ENCODE data around the gene HPS3. TPM values are rescaled to one million over a fixed set of nuclear protein-coding genes. Genes with fewer than 3 reads are reported as not detected.

HPS3 gene
- total RNA-seq, 1 donor: 15.8 TPM

DNA sequence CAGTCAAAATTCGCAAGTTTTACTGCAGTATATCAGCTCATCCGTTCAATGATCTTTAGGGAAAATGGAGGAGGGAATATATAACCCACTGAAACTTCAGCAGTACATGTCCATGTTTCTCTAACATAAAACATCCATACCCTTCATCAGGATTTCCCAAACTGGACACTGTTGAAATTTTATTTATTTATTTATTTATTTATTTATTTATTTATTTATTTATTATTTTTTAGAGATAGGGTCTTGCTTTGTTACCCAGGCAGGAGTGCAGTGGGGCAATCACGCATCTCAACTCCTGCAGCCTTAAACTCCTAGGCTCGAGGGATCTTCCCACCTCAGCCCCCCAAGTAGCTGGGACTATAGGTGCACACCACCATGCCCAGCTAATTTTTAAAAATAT lies 28.3 kb upstream of the HPS3 start:
- Histone ChIP-seq H3K9me3 (ENCODE audit: low read depth, low read length) (no peaks in the 10 kb centered on the region), H3K27me3 (ENCODE audit: insufficient read depth, low read length) (no peaks in the 10 kb centered on the region), H3K4me3 (ENCODE audit: low read length) (no peak overlapping the region), H3K4me1 (ENCODE audit: insufficient read depth, low read length) (no peaks in the 10 kb centered on the region)

DNA sequence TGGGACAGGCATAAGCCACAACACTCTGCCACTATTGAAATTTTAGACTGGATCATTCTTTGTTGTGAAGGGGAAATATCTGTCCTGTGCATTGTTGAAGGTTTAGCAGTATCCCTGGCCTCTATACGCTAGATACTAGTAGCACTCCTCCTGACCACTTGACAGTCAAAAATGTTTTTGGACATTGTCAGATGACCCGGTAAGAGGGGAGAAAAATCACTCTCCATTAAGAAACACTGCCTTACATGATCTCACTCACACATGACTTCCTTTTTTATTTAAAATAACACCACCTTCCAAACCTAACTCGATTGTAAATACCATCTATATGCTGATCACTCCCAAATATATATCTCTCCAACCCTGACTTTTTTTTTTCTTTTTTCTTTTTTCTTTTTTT lies 27.8 kb upstream of the HPS3 start:
- no peaks in the 10 kb centered on the region for H3K27me3 ChIP-seq (ENCODE audit: insufficient read depth, low read length)
- peaks cover under 1% of the 10 kb centered on the region for H3K9me3 ChIP-seq (ENCODE audit: low read depth, low read length)
- no peaks in the 10 kb centered on the region for H3K4me1 ChIP-seq (ENCODE audit: insufficient read depth, low read length)
- H3K4me3 ChIP-seq (ENCODE audit: low read length): no peak overlapping the region

DNA sequence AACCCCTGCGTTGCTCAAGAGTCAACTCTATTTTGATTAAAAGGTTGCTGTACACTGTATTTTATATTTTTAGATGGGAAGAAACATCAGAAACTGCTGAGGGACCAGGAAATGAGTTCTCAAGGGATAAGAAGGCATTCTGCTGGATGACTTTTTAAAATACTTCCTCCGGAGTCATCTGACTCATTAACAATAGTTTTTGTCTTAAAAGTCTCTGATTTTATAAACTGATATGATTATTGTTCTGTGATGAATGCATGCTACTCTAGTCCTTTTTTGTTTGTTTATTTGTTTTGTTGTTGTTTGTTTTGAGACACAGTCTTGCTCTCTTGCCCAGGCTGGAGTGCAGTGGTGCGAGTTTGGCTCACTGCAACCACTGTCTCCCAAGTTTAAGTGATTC lies 25.0 kb upstream of the HPS3 start:
- H3K27me3 ChIP-seq (ENCODE audit: insufficient read depth, low read length): no peaks in the 10 kb centered on the region
- no peaks in the 10 kb centered on the region for H3K4me1 ChIP-seq (ENCODE audit: insufficient read depth, low read length)

DNA sequence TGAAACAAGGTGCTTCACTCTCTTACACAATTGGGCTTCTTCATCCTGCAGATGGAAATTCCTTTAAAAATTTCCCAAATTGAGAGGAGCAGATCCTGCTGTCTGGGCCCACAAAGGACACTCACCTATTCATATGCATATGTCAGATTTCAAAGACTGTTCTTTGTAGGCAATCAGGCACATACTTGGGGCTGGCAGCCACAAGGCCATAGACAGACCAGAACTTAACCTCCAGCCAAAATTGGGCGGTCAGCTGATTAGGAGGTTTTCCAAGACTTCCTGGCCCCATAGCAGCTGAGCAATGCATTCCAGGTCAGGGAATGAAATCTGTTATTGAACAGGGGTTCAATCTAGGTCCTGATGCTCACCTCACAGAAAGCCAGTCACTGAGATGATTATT lies 15.0 kb upstream of the HPS3 start:
- no peaks in the 10 kb centered on the region for H3K9me3 ChIP-seq (ENCODE audit: low read depth, low read length)
- H3K27me3 ChIP-seq (ENCODE audit: insufficient read depth, low read length): no peaks in the 10 kb centered on the region
- no peaks in the 10 kb centered on the region for H3K4me1 ChIP-seq (ENCODE audit: insufficient read depth, low read length)
- H3K4me3 ChIP-seq (ENCODE audit: low read length): no peak overlapping the region

More for the DNA sequence above, 25.0 kb upstream of the HPS3 start:
- Histone ChIP-seq H3K4me3 (ENCODE audit: low read length) (no peak overlapping the region), H3K9me3 (ENCODE audit: low read depth, low read length) (peaks cover 4% of the 10 kb centered on the region)

DNA sequence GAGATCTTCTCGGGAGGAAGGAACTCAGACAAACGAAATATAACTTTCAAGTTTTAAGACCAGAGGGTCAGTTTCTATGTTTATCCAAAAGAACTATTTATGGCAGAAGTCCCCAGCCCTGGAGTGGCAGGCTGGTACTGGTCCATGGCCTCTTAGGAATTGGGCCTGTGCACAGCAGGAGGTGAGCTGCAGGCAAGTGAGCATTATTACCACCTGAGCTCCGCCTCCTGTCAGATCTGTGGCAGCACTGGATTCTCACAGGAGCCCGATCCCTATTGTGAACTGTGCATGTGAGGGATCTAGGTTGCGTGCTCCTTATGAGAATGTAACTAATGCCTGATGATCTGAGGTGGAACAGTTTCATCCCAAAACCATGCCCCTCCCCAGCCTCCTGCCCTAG lies 14.3 kb upstream of the HPS3 start:
- Histone ChIP-seq H3K4me3 (ENCODE audit: low read length) (no peak overlapping the region), H3K27me3 (ENCODE audit: insufficient read depth, low read length) (no peaks in the 10 kb centered on the region), H3K4me1 (ENCODE audit: insufficient read depth, low read length) (no peaks in the 10 kb centered on the region), H3K9me3 (ENCODE audit: low read depth, low read length) (no peaks in the 10 kb centered on the region)

DNA sequence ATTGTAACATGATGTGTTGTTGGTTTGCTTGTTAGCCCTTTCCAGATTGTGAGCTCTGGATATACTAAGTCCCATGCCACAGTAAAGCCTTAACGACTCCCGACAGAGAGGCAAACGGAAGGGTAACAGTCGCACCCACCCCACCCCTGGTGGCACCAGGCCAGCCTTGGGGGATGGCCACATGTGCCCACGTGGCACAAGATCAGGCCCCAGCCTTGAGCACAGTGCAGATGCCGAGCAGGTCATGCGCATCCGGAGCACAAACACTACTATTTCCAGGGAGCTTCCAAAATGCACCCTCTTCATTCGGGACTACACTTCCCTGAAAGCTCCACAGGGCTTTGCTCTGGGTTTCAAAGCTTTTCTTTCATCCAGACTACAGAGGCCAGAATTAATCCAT lies 10.7 kb upstream of the HPS3 start:
- H3K9me3 ChIP-seq (ENCODE audit: low read depth, low read length): no peaks in the 10 kb centered on the region

DNA sequence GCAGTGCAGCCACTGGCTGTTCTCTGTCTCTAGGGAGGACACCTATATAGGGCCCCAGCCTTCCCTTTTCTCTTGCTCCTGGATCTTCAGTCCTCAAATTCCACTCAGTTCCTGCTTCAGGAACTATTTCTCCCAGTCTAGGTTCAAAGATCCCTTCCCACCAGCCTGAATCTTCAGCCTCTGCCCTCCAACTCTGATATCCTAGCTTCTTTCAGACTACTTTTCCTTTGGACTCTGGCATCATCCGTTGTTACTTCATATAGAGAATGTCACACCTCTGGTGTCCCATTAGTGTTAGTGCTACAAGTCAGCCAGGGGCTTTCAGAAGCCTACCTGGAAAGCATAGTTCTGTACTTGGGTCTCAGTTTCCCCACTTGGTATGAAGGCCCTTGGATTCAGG lies 10.0 kb upstream of the HPS3 start:
- Histone ChIP-seq H3K4me1 (ENCODE audit: insufficient read depth, low read length) (no peaks in the 10 kb centered on the region), H3K4me3 (ENCODE audit: low read length) (no peak overlapping the region), H3K9me3 (ENCODE audit: low read depth, low read length) (no peaks in the 10 kb centered on the region), H3K27me3 (ENCODE audit: insufficient read depth, low read length) (no peaks in the 10 kb centered on the region)

More for the DNA sequence above, 10.7 kb upstream of the HPS3 start:
- Histone ChIP-seq H3K4me3 (ENCODE audit: low read length) (no peak overlapping the region), H3K4me1 (ENCODE audit: insufficient read depth, low read length) (no peaks in the 10 kb centered on the region), H3K27me3 (ENCODE audit: insufficient read depth, low read length) (no peaks in the 10 kb centered on the region)

DNA sequence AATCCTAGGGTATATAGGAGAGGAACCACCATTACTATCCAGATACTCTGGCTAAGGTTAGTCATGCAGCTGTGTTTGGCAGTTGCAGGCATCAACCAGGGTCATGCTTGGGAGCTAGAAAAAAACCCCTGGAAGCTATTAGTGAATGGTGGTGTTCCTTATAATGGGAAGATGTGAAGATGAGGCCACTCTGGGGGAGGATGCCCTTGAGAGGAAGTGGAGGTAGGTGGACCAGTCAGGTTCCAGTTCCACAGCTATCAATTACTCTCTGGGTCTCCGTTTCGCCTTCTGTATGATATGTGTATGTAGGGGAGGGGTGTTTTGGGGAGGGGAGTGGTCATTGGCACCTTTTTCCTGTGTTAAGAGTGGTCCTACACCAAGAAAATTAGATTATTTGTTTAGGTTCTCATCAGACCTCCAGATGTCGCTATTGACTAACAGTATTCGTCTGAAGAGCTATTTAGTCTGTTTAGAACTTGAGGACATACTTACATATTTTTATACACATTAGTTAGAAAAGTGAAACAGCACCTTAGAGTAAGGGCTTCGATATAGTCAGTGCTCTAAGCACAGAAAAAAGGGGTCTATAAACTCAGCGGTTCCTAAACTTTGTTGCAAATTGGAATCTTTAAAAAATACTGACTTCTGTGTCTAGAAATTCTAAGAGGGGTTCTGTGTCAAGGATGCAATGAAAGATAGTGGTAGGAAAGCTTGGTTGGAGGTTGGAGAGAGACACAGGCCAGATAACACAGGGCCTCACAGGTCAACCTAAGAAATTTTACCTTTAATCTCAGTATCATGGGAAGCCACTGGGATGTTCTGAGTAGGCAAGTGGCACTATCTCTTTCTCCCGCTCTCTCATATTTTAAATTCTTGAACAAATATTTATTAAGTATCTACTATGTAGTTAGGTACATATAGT lies 9.1 kb upstream of the HPS3 start:
- H3K27me3 ChIP-seq (ENCODE audit: insufficient read depth, low read length): no peaks in the 10 kb centered on the region
- H3K4me3 ChIP-seq (ENCODE audit: low read length): no peak overlapping the region
- no peaks in the 10 kb centered on the region for H3K4me1 ChIP-seq (ENCODE audit: insufficient read depth, low read length)

DNA sequence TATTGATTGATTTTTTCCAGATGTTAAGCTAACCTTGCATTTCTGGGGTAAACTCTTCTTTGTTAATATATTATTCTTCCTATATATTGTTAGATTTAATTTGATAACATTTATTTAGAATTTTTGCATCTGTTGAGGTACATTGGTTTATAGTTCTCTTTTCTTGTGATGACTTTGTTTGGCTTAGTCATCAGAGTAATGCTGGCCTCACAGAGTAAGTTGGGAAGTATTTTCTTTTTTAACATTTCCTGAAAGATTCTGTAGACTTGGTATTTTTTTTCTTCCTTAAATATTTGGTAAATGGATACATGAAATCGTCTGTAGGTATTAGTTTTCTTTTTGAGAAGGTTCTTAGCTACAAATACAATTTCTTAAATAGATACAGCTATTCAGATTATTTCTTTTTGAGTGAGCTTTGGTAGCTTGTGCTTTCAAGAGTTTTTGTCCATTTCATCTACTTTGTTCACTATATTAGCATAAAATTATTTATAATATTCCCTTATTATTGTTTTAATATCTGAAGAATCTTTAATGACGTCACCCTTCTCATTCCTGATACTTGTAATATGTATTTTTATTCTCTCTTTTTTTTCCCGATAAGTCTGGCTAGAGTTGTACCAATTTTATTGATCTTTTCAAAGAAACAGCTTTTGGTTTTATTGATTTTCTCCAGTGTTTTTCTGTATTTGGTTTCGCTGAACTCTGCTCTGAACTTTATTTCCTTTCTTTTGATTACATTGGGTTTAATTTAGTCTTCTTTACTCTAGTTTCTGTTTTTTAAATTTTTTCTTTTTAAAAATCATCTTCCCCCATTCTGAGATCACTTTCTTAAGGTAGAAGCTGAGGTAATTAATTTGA lies 6.5 kb upstream of the HPS3 start:
- no peaks in the 10 kb centered on the region for H3K9me3 ChIP-seq (ENCODE audit: low read depth, low read length)
- no peak overlapping the region for H3K4me3 ChIP-seq (ENCODE audit: low read length)
- no peaks in the 10 kb centered on the region for H3K27me3 ChIP-seq (ENCODE audit: insufficient read depth, low read length)
- no peaks in the 10 kb centered on the region for H3K4me1 ChIP-seq (ENCODE audit: insufficient read depth, low read length)

More for the DNA sequence above, 9.1 kb upstream of the HPS3 start:
- H3K9me3 ChIP-seq (ENCODE audit: low read depth, low read length): no peaks in the 10 kb centered on the region

DNA sequence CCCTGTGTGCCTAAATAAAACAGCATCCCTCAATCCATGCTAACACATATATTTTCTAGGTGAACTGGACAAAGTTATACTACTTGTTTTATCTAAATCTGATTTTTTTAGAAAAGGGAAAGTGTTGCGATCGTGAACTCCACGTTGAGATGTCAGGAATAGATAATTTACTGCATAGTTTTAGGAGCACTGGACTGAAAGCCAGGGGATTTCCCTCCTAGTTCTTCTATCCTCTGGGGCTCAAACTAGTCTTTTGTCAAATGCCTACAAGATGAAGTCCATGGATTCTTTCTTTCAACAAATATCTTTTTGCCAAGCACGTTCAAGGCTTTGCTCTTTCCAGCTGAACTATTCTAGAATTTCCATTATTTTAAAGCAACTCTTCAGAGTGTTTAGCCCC lies 617 bp upstream of the HPS3 start:
- Histone ChIP-seq H3K27me3 (ENCODE audit: insufficient read depth, low read length) (no peaks in the 10 kb centered on the region), H3K9me3 (ENCODE audit: low read depth, low read length) (no peaks in the 10 kb centered on the region), H3K4me1 (ENCODE audit: insufficient read depth, low read length) (peaks cover 30% of the 10 kb centered on the region), H3K4me3 (ENCODE audit: low read length) (peak overlapping the region; percentile 93)

DNA sequence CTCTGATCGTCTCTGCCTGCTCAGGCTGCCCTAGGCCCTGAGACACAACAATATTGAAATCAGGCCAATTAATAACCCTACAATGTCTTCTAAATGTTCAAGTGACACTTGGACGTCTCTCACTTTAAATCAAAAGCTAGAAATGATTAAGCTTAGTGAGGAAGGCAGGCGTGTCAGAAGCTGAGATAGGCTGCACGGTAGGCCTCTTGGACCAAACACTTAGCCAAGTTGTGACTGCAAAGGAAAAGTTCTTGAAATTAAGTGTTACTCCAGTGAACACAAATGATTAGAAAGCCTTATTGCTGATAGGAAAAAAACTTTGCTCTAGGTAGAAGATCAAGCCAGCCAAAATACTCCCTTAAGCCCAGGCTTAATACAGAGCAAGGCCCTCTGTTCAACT lies 2.2 kb downstream of the HPS3 start:
- H3K4me3 ChIP-seq (ENCODE audit: low read length): no peak overlapping the region
- no peaks in the 10 kb centered on the region for H3K27me3 ChIP-seq (ENCODE audit: insufficient read depth, low read length)
- H3K4me1 ChIP-seq (ENCODE audit: insufficient read depth, low read length): peaks cover 35% of the 10 kb centered on the region
- H3K9me3 ChIP-seq (ENCODE audit: low read depth, low read length): no peaks in the 10 kb centered on the region

DNA sequence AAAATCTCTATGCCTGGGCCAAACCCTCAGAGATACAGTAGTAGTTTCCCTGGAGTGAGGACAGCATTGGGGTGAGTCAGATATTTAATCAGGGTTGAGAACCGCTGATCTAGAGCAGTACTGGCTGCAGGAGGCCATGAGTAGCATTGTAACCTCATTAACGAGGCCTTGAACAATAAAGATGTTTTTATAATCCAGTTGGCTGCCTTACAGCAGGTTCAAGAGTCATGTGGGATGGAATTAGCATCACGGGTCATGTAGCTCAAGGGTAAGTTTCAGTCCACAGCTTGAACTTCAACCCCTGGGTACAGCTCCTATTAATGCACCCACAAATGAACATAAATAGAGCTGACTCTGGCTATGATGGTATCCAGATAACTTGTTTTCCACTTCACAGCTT lies 5.1 kb downstream of the HPS3 start:
- Histone ChIP-seq H3K27me3 (ENCODE audit: insufficient read depth, low read length) (no peaks in the 10 kb centered on the region), H3K4me1 (ENCODE audit: insufficient read depth, low read length) (peaks cover 27% of the 10 kb centered on the region), H3K9me3 (ENCODE audit: low read depth, low read length) (no peaks in the 10 kb centered on the region), H3K4me3 (ENCODE audit: low read length) (no peak overlapping the region)

DNA sequence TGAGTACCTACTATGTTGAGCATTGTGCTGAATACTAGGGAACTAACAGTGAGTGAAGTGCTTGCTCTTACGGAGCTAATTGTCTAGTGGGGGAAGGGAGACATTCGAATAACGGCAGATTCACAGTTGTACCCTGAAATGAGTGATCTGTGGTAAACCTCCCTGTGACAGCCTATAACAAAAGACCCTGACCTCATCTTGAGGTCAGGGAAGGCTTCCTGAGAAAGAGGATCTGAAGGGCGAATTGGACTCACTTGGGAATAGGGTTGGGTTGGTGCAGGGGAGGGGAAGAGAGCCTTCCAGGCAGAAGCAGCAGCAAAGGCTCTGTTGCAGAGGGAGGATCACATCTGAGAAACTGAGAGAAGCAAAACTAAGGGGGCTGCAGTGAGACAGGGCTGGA lies 13.2 kb downstream of the HPS3 start:
- Histone ChIP-seq H3K9me3 (ENCODE audit: low read depth, low read length) (no peaks in the 10 kb centered on the region), H3K27me3 (ENCODE audit: insufficient read depth, low read length) (no peaks in the 10 kb centered on the region), H3K4me3 (ENCODE audit: low read length) (no peak overlapping the region), H3K4me1 (ENCODE audit: insufficient read depth, low read length) (peaks cover 32% of the 10 kb centered on the region)

DNA sequence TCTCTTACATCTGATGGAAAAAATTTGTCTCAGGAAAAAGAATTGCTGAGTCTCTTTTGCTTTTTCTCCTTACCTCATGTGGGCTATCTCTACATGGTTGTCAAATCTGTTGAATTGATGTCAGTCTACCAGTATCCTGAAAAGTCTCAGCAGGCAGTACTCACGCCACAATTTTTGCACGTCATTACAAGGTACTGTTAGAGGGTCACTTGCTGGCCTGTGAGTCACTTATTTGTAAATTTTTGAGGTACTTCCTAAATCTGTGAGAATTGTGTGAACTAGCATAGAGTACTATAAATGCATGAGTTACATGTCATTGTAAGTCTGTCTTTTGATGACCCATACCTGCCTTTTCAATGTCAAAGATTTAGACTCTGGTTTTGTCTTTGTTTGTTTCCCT lies 15.9 kb downstream of the HPS3 start:
- Histone ChIP-seq H3K4me3 (ENCODE audit: low read length) (no peak overlapping the region), H3K4me1 (ENCODE audit: insufficient read depth, low read length) (peaks cover 32% of the 10 kb centered on the region), H3K27me3 (ENCODE audit: insufficient read depth, low read length) (no peaks in the 10 kb centered on the region), H3K9me3 (ENCODE audit: low read depth, low read length) (no peaks in the 10 kb centered on the region)

DNA sequence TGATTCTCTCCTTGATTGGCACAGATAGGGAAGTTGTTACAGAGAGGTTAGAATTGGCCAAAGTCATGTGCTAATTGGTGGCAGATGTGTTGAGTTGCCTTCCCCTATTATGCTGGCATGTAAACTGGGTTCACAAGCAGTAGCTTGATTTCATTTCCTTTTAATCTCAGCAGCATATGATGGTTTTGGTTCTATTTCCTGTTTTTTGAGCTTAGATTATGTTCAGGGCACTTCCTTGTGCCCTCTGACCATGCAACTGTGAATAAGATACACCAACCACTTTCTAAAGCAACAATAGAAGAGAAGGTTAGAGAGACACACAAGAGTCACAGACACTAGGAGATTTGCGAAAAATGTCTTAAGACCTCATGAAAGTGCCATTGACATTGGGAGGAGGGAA lies 16.5 kb downstream of the HPS3 start:
- no peaks in the 10 kb centered on the region for H3K27me3 ChIP-seq (ENCODE audit: insufficient read depth, low read length)
- peaks cover 33% of the 10 kb centered on the region for H3K4me1 ChIP-seq (ENCODE audit: insufficient read depth, low read length)
- no peaks in the 10 kb centered on the region for H3K9me3 ChIP-seq (ENCODE audit: low read depth, low read length)
- no peak overlapping the region for H3K4me3 ChIP-seq (ENCODE audit: low read length)

All from mononuclear cell (primary cell).